ENCODE data around the gene LPAR1. TPM values are rescaled to one million over a fixed set of nuclear protein-coding genes. Genes with fewer than 3 reads are reported as not detected.

Gene LPAR1
- total RNA-seq, 1 experiment from 2014 or later, result 0.21 TPM

DNA sequence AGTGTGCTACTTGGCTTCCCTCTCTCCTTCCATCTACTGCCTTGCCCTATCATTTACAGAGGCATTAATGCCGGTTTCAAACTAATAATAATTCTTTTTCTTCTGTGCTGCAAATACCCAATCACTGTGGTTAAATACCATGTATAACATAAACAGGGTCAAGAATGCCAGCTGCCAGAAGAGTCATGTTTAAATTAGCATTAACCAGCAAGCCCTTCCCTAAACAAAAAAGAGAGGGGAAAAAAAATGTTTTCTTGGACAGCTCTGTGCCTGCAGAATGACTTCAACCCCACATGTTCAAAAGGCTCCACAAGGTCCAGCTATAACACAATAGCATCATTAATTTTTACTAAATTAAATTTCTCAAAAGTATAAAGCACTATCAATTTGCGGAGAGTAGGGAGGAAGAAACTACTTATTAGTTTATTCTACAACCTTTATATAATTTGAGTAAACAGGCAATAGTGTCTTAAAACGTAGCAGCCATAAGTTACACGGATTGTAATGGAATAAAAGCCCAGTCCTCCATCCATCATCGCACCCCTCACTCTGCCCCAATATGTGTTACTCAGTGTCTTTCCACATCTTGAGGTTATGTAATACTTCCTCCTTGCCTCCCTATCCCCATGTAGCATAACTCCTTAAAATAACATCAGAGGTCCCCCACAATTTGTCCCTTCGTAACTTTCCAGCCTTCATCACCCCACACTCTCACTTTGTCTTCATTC, 3.9 kb downstream of the LPAR1 start:
- CTCF ChIA-PET, result interaction anchor here (0.6 kb wide), 1 partner anchor 195 kb away, joined by 3 read pairs; no protein-coding TSS in a partner anchor
- Mint-ChIP-seq H3K4me1 (ENCODE audit: insufficient read depth, unreplicated experiment) (peaks cover 12% of the 10 kb centered on the region), H3K27me3 (ENCODE audit: insufficient read depth, unreplicated experiment) (no peaks in the 10 kb centered on the region), H3K4me3 (ENCODE audit: unreplicated experiment) (no peak overlapping the region), H3K36me3 (ENCODE audit: insufficient read depth, unreplicated experiment) (no peaks in the 10 kb centered on the region), H3K9me3 (ENCODE audit: unreplicated experiment) (no peaks in the 10 kb centered on the region), H3K27ac (ENCODE audit: low read depth, unreplicated experiment) (no peak overlapping the region)
- peak; percentile 30 for DNase-seq (ENCODE audit: unreplicated experiment)
- intact Hi-C loops (cut with micrococcal nuclease), result no loop called here
- TF ChIP-seq, protein P1, sequence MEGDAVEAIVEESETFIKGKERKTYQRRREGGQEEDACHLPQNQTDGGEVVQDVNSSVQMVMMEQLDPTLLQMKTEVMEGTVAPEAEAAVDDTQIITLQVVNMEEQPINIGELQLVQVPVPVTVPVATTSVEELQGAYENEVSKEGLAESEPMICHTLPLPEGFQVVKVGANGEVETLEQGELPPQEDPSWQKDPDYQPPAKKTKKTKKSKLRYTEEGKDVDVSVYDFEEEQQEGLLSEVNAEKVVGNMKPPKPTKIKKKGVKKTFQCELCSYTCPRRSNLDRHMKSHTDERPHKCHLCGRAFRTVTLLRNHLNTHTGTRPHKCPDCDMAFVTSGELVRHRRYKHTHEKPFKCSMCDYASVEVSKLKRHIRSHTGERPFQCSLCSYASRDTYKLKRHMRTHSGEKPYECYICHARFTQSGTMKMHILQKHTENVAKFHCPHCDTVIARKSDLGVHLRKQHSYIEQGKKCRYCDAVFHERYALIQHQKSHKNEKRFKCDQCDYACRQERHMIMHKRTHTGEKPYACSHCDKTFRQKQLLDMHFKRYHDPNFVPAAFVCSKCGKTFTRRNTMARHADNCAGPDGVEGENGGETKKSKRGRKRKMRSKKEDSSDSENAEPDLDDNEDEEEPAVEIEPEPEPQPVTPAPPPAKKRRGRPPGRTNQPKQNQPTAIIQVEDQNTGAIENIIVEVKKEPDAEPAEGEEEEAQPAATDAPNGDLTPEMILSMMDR (IDR thresholded peaks at IDR 0.05; ENCODE audit: unreplicated experiment), result no peak
- no TSS peak for BruUV-seq (replicated peaks)
- POLR2A ChIA-PET, result no interaction called here

GRCh38 chr9:111030492-111030891, 7.8 kb downstream of the LPAR1 start:
- POLR2A ChIA-PET, result no interaction called here
- no peaks in the 10 kb centered on the region for H3K36me3 Mint-ChIP-seq (ENCODE audit: insufficient read depth, unreplicated experiment)
- no peak overlapping the region for H3K4me3 Mint-ChIP-seq (ENCODE audit: unreplicated experiment)
- intact Hi-C loops (cut with micrococcal nuclease), result no loop called here
- H3K27ac Mint-ChIP-seq (ENCODE audit: low read depth, unreplicated experiment), result no peak overlapping the region
- TF ChIP-seq, protein P1 (IDR thresholded peaks at IDR 0.05; ENCODE audit: unreplicated experiment), result no peak
- DNase-seq (ENCODE audit: unreplicated experiment), result no peak
- no peaks in the 10 kb centered on the region for H3K9me3 Mint-ChIP-seq (ENCODE audit: unreplicated experiment)
- H3K4me1 Mint-ChIP-seq (ENCODE audit: insufficient read depth, unreplicated experiment), result no peaks in the 10 kb centered on the region
- no peaks in the 10 kb centered on the region for H3K27me3 Mint-ChIP-seq (ENCODE audit: insufficient read depth, unreplicated experiment)
- CTCF ChIA-PET, result no interaction called here
- BruUV-seq (replicated peaks), result no TSS peak

GRCh38 chr9:111029260-111029659, 9.0 kb downstream of the LPAR1 start:
- Mint-ChIP-seq H3K27me3 (ENCODE audit: insufficient read depth, unreplicated experiment) (no peaks in the 10 kb centered on the region), H3K9me3 (ENCODE audit: unreplicated experiment) (no peaks in the 10 kb centered on the region), H3K36me3 (ENCODE audit: insufficient read depth, unreplicated experiment) (no peaks in the 10 kb centered on the region), H3K27ac (ENCODE audit: low read depth, unreplicated experiment) (no peak overlapping the region), H3K4me3 (ENCODE audit: unreplicated experiment) (no peak overlapping the region), H3K4me1 (ENCODE audit: insufficient read depth, unreplicated experiment) (no peaks in the 10 kb centered on the region)
- no peak for DNase-seq (ENCODE audit: unreplicated experiment)
- ChIA-PET CTCF (interaction anchor here (0.5 to 0.6 kb wide), 2 partner anchors 154 to 255 kb away, joined by 4 read pairs; no protein-coding TSS in a partner anchor), POLR2A (interaction anchor here (0.7 kb wide), 1 partner anchor 597 kb away, joined by 3 read pairs; no protein-coding TSS in a partner anchor)
- TF ChIP-seq, protein P1 (IDR thresholded peaks at IDR 0.05; ENCODE audit: unreplicated experiment), result no peak
- no TSS peak for BruUV-seq (replicated peaks)
- intact Hi-C loops (cut with micrococcal nuclease), result no loop called here

DNA sequence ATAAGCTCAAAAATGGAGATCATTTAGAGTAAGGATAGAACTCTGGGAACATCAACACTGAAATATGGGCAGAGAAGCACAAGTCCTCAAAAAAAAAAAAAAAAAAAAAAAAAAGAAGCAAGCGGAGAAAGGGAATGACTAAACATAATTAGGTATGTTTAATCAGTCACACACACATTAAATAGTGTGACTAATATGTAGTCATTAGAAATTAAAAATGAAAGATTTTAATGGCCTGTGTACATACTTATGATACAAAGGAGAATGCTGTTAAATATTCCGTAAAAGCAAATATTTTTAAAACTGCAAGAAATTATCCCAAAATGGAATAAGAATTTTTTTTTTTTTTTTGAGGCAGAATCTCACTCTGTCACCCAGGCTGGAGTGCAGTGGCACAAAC, 10.5 kb downstream of the LPAR1 start:
- ChIA-PET CTCF (no interaction called here), POLR2A (no interaction called here)
- no peaks in the 10 kb centered on the region for H3K36me3 Mint-ChIP-seq (ENCODE audit: insufficient read depth, unreplicated experiment)
- H3K9me3 Mint-ChIP-seq (ENCODE audit: unreplicated experiment), result no peaks in the 10 kb centered on the region
- no TSS peak for BruUV-seq (replicated peaks)
- H3K27ac Mint-ChIP-seq (ENCODE audit: low read depth, unreplicated experiment), result no peak overlapping the region
- no peak overlapping the region for H3K4me3 Mint-ChIP-seq (ENCODE audit: unreplicated experiment)
- H3K4me1 Mint-ChIP-seq (ENCODE audit: insufficient read depth, unreplicated experiment), result no peaks in the 10 kb centered on the region
- TF ChIP-seq, protein P1 (IDR thresholded peaks at IDR 0.05; ENCODE audit: unreplicated experiment), result no peak
- H3K27me3 Mint-ChIP-seq (ENCODE audit: insufficient read depth, unreplicated experiment), result no peaks in the 10 kb centered on the region
- DNase-seq (ENCODE audit: unreplicated experiment), result no peak
- intact Hi-C loops (cut with micrococcal nuclease), result no loop called here
